Measurements from ENCODE around the gene TDRD5.

TDRD5 gene

GRCh38 chr1:179707406-179707805, 115.8 kb downstream of the TDRD5 start:
- ChIA-PET POLR2A (ENCODE audit: low non-redundant PET) (no interaction called here), CTCF (interaction anchor here (0.5 to 2.4 kb wide), 3 partner anchors 102 to 121 kb away, joined by 3 to 40 read pairs (median 4); no protein-coding TSS in a partner anchor)

GRCh38 chr1:179708434-179709195, 117.0 kb downstream of the TDRD5 start:
- DNase-seq (ENCODE audit: low spot score): no peak
- no peak for TF ChIP-seq CTCF (conservative IDR thresholded peaks at IDR 0.05; ENCODE audit: low read depth)
- no peak overlapping the region for H3K27ac ChIP-seq
- ChIA-PET CTCF (interaction anchor here (0.8 kb wide), 1 partner anchor 470 kb away, joined by 8 read pairs; no protein-coding TSS in a partner anchor), POLR2A (ENCODE audit: low non-redundant PET) (no interaction called here)

More at GRCh38 chr1:179707406-179707805, 115.8 kb downstream of the TDRD5 start:
- no peak for TF ChIP-seq CTCF (conservative IDR thresholded peaks at IDR 0.05; ENCODE audit: low read depth)
- no peak overlapping the region for H3K27ac ChIP-seq
- DNase-seq (ENCODE audit: low spot score): no peak

GRCh38 chr1:179709841-179710329, 118.3 kb downstream of the TDRD5 start:
- ChIA-PET POLR2A (ENCODE audit: low non-redundant PET) (no interaction called here), CTCF (interaction anchor here (0.8 to 1.7 kb wide), 5 partner anchors 9 to 468 kb away, joined by 3 to 14 read pairs (median 7); no protein-coding TSS in a partner anchor)
- DNase-seq (ENCODE audit: low spot score): no peak
- H3K27ac ChIP-seq: no peak overlapping the region
- no peak for TF ChIP-seq CTCF (conservative IDR thresholded peaks at IDR 0.05; ENCODE audit: low read depth)

- ChIA-PET CTCF (interaction anchor here (0.6 kb wide), 1 partner anchor 100 kb away, joined by 3 read pairs; no protein-coding TSS in a partner anchor), POLR2A (ENCODE audit: low non-redundant PET) (no interaction called here)
- TF ChIP-seq CTCF (conservative IDR thresholded peaks at IDR 0.05; ENCODE audit: low read depth): no peak
- no peak overlapping the region for H3K27ac ChIP-seq
- no peak for DNase-seq (ENCODE audit: low spot score)
Measured at GRCh38 chr1:179714159-179714558, 122.5 kb downstream of the TDRD5 start.

GRCh38 chr1:179714623-179715022, 123.0 kb downstream of the TDRD5 start:
- no peak overlapping the region for H3K27ac ChIP-seq
- ChIA-PET POLR2A (ENCODE audit: low non-redundant PET) (no interaction called here), CTCF (no interaction called here)
- TF ChIP-seq CTCF (conservative IDR thresholded peaks at IDR 0.05; ENCODE audit: low read depth): no peak
- DNase-seq (ENCODE audit: low spot score): no peak

- DNase-seq (ENCODE audit: low spot score): no peak
- no peak for TF ChIP-seq CTCF (conservative IDR thresholded peaks at IDR 0.05; ENCODE audit: low read depth)
- ChIA-PET CTCF (interaction anchor here (0.7 kb wide), 1 partner anchor 91 kb away, joined by 3 read pairs; no protein-coding TSS in a partner anchor), POLR2A (ENCODE audit: low non-redundant PET) (no interaction called here)
- H3K27ac ChIP-seq: no peak overlapping the region
Measured at GRCh38 chr1:179719272-179719671, 127.6 kb downstream of the TDRD5 start.
